ENCODE measurements around the gene BDH2.

BDH2 gene

GRCh38 chr4:103075894-103076746 lies 23.5 kb downstream of the BDH2 start:
- Histone ChIP-seq H3K4me1 (ENCODE audit: low read depth, poor library complexity, severe bottlenecking) (peaks cover 28% of the 10 kb centered on the region), H3K27me3 (ENCODE audit: insufficient read depth, low read depth) (no peaks in the 10 kb centered on the region), H3K4me3 (IDR thresholded peaks at IDR 0.05; ENCODE audit: insufficient read depth, low read depth, low read length) (peak overlapping the region; percentile 67), H4K20me1 (ENCODE audit: insufficient read depth) (no peaks in the 10 kb centered on the region), H3K9ac (peak overlapping the region; percentile 97), H3K4me2 (peak overlapping the region; percentile 82), H3K27ac (peak overlapping the region; percentile 95), H3K36me3 (ENCODE audit: insufficient read depth) (no peaks in the 10 kb centered on the region), H3K79me2 (ENCODE audit: insufficient read depth, low read depth) (peaks cover 43% of the 10 kb centered on the region), H2AFZ (ENCODE audit: low read depth) (peak overlapping the region; percentile 74)
- TF ChIP-seq, protein P1, sequence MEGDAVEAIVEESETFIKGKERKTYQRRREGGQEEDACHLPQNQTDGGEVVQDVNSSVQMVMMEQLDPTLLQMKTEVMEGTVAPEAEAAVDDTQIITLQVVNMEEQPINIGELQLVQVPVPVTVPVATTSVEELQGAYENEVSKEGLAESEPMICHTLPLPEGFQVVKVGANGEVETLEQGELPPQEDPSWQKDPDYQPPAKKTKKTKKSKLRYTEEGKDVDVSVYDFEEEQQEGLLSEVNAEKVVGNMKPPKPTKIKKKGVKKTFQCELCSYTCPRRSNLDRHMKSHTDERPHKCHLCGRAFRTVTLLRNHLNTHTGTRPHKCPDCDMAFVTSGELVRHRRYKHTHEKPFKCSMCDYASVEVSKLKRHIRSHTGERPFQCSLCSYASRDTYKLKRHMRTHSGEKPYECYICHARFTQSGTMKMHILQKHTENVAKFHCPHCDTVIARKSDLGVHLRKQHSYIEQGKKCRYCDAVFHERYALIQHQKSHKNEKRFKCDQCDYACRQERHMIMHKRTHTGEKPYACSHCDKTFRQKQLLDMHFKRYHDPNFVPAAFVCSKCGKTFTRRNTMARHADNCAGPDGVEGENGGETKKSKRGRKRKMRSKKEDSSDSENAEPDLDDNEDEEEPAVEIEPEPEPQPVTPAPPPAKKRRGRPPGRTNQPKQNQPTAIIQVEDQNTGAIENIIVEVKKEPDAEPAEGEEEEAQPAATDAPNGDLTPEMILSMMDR (conservative IDR thresholded peaks at IDR 0.05; ENCODE audit: low read depth, low read length) = no peak

DNA sequence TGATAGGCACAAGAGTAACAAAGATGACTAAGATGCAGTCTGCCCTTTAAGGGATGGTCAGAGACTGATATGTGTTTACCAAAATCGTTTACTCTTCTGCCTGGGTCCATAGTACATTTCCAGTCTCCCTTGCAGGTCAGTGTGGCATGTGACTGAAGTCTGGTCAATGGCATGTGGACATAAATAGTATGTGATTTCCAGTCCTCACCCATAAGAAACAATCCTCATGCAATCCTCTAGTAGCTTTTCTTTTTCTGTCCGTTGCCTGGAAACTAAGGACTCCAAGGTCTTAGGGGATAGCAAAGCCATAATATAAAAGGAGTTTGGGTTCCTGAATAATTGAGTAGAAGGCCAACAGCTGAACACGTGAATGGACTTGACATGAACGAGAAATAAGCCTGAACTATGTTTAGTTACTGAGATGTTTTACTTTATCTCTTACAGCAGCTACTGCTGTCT lies 24.2 kb downstream of the BDH2 start:
- Histone ChIP-seq H3K79me2 (ENCODE audit: insufficient read depth, low read depth) (peaks cover 43% of the 10 kb centered on the region), H3K4me1 (ENCODE audit: low read depth, poor library complexity, severe bottlenecking) (peaks cover 28% of the 10 kb centered on the region), H3K36me3 (ENCODE audit: insufficient read depth) (no peaks in the 10 kb centered on the region), H3K27me3 (ENCODE audit: insufficient read depth, low read depth) (no peaks in the 10 kb centered on the region), H4K20me1 (ENCODE audit: insufficient read depth) (no peaks in the 10 kb centered on the region), H3K4me3 (IDR thresholded peaks at IDR 0.05; ENCODE audit: insufficient read depth, low read depth, low read length) (peak overlapping the region; percentile 67), H3K4me2 (peak overlapping the region; percentile 82), H3K9ac (peak overlapping the region; percentile 97), H3K27ac (peak overlapping the region; percentile 95), H2AFZ (ENCODE audit: low read depth) (peak overlapping the region; percentile 74)
- TF ChIP-seq, protein P1 (conservative IDR thresholded peaks at IDR 0.05; ENCODE audit: low read depth, low read length) = no peak; the same call in 1 of the 2 replicates

- Histone ChIP-seq H3K79me2 (ENCODE audit: insufficient read depth, low read depth) (peaks cover 48% of the 10 kb centered on the region), H3K27me3 (ENCODE audit: insufficient read depth, low read depth) (no peaks in the 10 kb centered on the region), H3K4me1 (ENCODE audit: low read depth, poor library complexity, severe bottlenecking) (peaks cover 28% of the 10 kb centered on the region), H3K9ac (peak overlapping the region; percentile 97; the same call in 1 of the 2 replicates), H4K20me1 (ENCODE audit: insufficient read depth) (no peaks in the 10 kb centered on the region), H3K4me2 (peak overlapping the region; percentile 82), H3K4me3 (IDR thresholded peaks at IDR 0.05; ENCODE audit: insufficient read depth, low read depth, low read length) (no peak overlapping the region), H3K27ac (peak overlapping the region; percentile 95; the same call in 1 of the 2 replicates), H2AFZ (ENCODE audit: low read depth) (peak overlapping the region; percentile 74; the same call in 1 of the 2 replicates), H3K36me3 (ENCODE audit: insufficient read depth) (no peaks in the 10 kb centered on the region)
- TF ChIP-seq, protein P1 (conservative IDR thresholded peaks at IDR 0.05; ENCODE audit: low read depth, low read length) = no peak
Observed at GRCh38 chr4:103074744-103075434, 24.7 kb downstream of the BDH2 start.

- Histone ChIP-seq H3K27ac (no peak overlapping the region), H3K36me3 (ENCODE audit: insufficient read depth) (no peaks in the 10 kb centered on the region), H3K79me2 (ENCODE audit: insufficient read depth, low read depth) (peaks cover 51% of the 10 kb centered on the region), H3K4me1 (ENCODE audit: low read depth, poor library complexity, severe bottlenecking) (peaks cover 28% of the 10 kb centered on the region), H3K4me3 (IDR thresholded peaks at IDR 0.05; ENCODE audit: insufficient read depth, low read depth, low read length) (no peak overlapping the region), H2AFZ (ENCODE audit: low read depth) (no peak overlapping the region), H4K20me1 (ENCODE audit: insufficient read depth) (no peaks in the 10 kb centered on the region), H3K4me2 (peak overlapping the region; percentile 82; the same call in 1 of the 2 replicates), H3K9ac (no peak overlapping the region), H3K27me3 (ENCODE audit: insufficient read depth, low read depth) (no peaks in the 10 kb centered on the region)
- TF ChIP-seq, protein P1 (conservative IDR thresholded peaks at IDR 0.05; ENCODE audit: low read depth, low read length) = no peak
Observed at GRCh38 chr4:103073792-103074438, 25.7 kb downstream of the BDH2 start.
